ENCODE measurements around the gene SCIN. TPM values are rescaled to one million over a fixed set of nuclear protein-coding genes. Genes with fewer than 3 reads are reported as not detected.
A peak's percentile ranks its signal among the peaks of the same experiment; 100 is the strongest.
"Not testable (repeated sequence)": the region's sequence is repeated elsewhere in the genome, so short reads cannot be mapped to it uniquely, and the experiment has no call there.

Gene SCIN
- total RNA-seq, 1 donor from 2014 or later: not detected

GRCh38 chr7:12690041-12690878 is 119.7 kb downstream of the SCIN start:
- H3K4me3 Mint-ChIP-seq (ENCODE audit: unreplicated experiment): peak overlapping the region; percentile 61
- no peaks in the 10 kb centered on the region for H3K36me3 Mint-ChIP-seq (ENCODE audit: unreplicated experiment)
- H3K27me3 Mint-ChIP-seq (ENCODE audit: unreplicated experiment): no peaks in the 10 kb centered on the region
- no peak overlapping the region for H3K27ac Mint-ChIP-seq (ENCODE audit: unreplicated experiment)
- no peak for TF ChIP-seq CTCF (IDR thresholded peaks at IDR 0.05; ENCODE audit: partially characterized antibody, unreplicated experiment)
- DNase-seq: no peak
- peaks cover 19% of the 10 kb centered on the region for H3K4me1 Mint-ChIP-seq (ENCODE audit: low read depth, unreplicated experiment)
- no peaks in the 10 kb centered on the region for H3K9me3 Mint-ChIP-seq (ENCODE audit: unreplicated experiment)

GRCh38 chr7:12691388-12691787 is 120.9 kb downstream of the SCIN start:
- not testable (repeated sequence) for H3K27ac Mint-ChIP-seq (ENCODE audit: unreplicated experiment); H3K36me3 Mint-ChIP-seq (ENCODE audit: unreplicated experiment); H3K9me3 Mint-ChIP-seq (ENCODE audit: unreplicated experiment); H3K4me3 Mint-ChIP-seq (ENCODE audit: unreplicated experiment); DNase-seq; H3K27me3 Mint-ChIP-seq (ENCODE audit: unreplicated experiment)
- peaks cover 12% of the 10 kb centered on the region for H3K4me1 Mint-ChIP-seq (ENCODE audit: low read depth, unreplicated experiment)

- H3K9me3 Mint-ChIP-seq (ENCODE audit: unreplicated experiment): no peaks in the 10 kb centered on the region
- no peak overlapping the region for H3K27ac Mint-ChIP-seq (ENCODE audit: unreplicated experiment)
- peaks cover 12% of the 10 kb centered on the region for H3K4me1 Mint-ChIP-seq (ENCODE audit: low read depth, unreplicated experiment)
- DNase-seq: no peak
- no peak for TF ChIP-seq CTCF (IDR thresholded peaks at IDR 0.05; ENCODE audit: partially characterized antibody, unreplicated experiment)
- H3K4me3 Mint-ChIP-seq (ENCODE audit: unreplicated experiment): no peak overlapping the region
- H3K27me3 Mint-ChIP-seq (ENCODE audit: unreplicated experiment): no peaks in the 10 kb centered on the region
- H3K36me3 Mint-ChIP-seq (ENCODE audit: unreplicated experiment): no peaks in the 10 kb centered on the region
These were observed 121.5 kb downstream of the SCIN start for GRCh38 chr7:12692035-12692434.

GRCh38 chr7:12692479-12693259 is 122.1 kb downstream of the SCIN start:
- no peak overlapping the region for H3K27ac Mint-ChIP-seq (ENCODE audit: unreplicated experiment)
- no peaks in the 10 kb centered on the region for H3K36me3 Mint-ChIP-seq (ENCODE audit: unreplicated experiment)
- H3K4me1 Mint-ChIP-seq (ENCODE audit: low read depth, unreplicated experiment): peaks cover 10% of the 10 kb centered on the region
- no peaks in the 10 kb centered on the region for H3K9me3 Mint-ChIP-seq (ENCODE audit: unreplicated experiment)
- DNase-seq: no peak
- H3K4me3 Mint-ChIP-seq (ENCODE audit: unreplicated experiment): no peak overlapping the region
- no peaks in the 10 kb centered on the region for H3K27me3 Mint-ChIP-seq (ENCODE audit: unreplicated experiment)
- no peak for TF ChIP-seq CTCF (IDR thresholded peaks at IDR 0.05; ENCODE audit: partially characterized antibody, unreplicated experiment)

- H3K36me3 Mint-ChIP-seq (ENCODE audit: unreplicated experiment): no peaks in the 10 kb centered on the region
- no peak overlapping the region for H3K27ac Mint-ChIP-seq (ENCODE audit: unreplicated experiment)
- H3K27me3 Mint-ChIP-seq (ENCODE audit: unreplicated experiment): no peaks in the 10 kb centered on the region
These were observed 124.3 kb downstream of the SCIN start for GRCh38 chr7:12694817-12695216.

More at GRCh38 chr7:12694817-12695216, 124.3 kb downstream of the SCIN start:
- H3K4me3 Mint-ChIP-seq (ENCODE audit: unreplicated experiment): no peak overlapping the region
- peaks cover under 1% of the 10 kb centered on the region for H3K4me1 Mint-ChIP-seq (ENCODE audit: low read depth, unreplicated experiment)
- no peak for DNase-seq
- no peaks in the 10 kb centered on the region for H3K9me3 Mint-ChIP-seq (ENCODE audit: unreplicated experiment)
- no peak for TF ChIP-seq CTCF (IDR thresholded peaks at IDR 0.05; ENCODE audit: partially characterized antibody, unreplicated experiment)

Data from glutamatergic neuron (in vitro differentiated cells).